ENCODE measurements around the gene TOPBP1.

DNA sequence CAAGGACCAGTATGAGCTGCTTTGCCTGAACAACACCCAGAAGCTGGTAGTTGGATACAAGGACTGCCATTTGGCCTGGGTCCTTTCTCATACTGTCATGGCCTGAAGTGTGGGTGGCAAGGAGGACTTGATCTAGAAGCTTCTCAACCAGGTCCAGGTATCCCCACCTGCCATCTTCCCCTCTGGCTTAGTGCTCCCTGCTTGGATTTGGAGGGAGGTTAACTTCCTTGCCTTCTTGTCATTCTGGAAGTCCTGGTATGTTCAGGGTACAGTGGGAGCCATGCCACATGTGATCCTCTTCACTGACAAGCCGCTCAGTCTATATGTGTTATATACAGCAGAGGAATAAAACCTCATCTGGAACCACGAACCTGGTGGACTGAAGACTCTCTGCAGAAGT, 37.7 kb upstream of the TOPBP1 start:
- TF ChIP-seq, protein P1, sequence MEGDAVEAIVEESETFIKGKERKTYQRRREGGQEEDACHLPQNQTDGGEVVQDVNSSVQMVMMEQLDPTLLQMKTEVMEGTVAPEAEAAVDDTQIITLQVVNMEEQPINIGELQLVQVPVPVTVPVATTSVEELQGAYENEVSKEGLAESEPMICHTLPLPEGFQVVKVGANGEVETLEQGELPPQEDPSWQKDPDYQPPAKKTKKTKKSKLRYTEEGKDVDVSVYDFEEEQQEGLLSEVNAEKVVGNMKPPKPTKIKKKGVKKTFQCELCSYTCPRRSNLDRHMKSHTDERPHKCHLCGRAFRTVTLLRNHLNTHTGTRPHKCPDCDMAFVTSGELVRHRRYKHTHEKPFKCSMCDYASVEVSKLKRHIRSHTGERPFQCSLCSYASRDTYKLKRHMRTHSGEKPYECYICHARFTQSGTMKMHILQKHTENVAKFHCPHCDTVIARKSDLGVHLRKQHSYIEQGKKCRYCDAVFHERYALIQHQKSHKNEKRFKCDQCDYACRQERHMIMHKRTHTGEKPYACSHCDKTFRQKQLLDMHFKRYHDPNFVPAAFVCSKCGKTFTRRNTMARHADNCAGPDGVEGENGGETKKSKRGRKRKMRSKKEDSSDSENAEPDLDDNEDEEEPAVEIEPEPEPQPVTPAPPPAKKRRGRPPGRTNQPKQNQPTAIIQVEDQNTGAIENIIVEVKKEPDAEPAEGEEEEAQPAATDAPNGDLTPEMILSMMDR (IDR thresholded peaks at IDR 0.05): no peak
- TF ChIP-seq POLR2A (IDR thresholded peaks at IDR 0.05): no peak
